Measurements from ENCODE around the gene RHOC. TPM values are rescaled to one million over a fixed set of nuclear protein-coding genes. Genes with fewer than 3 reads are reported as not detected.

The RHOC gene
- total RNA-seq, 1 experiment from 2014 or later, result 154 TPM

DNA sequence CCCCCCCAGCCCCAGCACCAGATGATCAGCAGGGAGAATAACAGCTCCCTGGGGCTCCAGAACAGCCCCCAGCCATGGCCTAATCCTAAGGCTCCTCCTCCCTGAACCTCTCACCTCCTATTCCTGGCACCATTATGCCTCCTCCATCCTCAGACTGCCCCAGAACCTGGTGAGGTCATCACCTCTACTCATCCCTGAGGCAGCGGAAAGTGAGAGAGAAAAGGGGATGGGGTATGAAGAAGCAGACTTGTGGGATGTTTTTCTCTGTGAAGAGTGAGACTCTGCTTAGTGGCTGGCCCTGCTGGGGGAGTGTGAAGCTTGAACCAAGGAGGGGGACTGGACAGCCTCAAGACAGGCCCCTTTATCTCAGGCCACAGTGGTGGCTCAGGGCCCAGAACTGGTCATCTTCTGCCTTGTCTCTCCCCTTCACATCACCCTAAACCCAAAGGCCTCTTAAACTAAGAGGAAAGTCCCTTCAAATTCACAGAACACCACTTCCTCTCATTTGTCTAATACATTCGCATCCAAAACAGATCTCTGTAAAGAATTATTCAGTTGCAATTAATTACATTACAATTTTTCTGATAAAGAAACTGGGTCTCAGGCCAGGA, 10.4 kb upstream of the RHOC start (continued):
- TF ChIP-seq EZH2phosphoT487 (IDR thresholded peaks at IDR 0.05; ENCODE audit: borderline replicate concordance), result no peak
- TF ChIP-seq, protein P1, sequence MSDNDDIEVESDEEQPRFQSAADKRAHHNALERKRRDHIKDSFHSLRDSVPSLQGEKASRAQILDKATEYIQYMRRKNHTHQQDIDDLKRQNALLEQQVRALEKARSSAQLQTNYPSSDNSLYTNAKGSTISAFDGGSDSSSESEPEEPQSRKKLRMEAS (IDR thresholded peaks at IDR 0.05), result no peak
- TF ChIP-seq POLR2A (IDR thresholded peaks at IDR 0.05; ENCODE audit: borderline replicate concordance, extremely low read depth, insufficient read depth, insufficient read length), result no peak

DNA sequence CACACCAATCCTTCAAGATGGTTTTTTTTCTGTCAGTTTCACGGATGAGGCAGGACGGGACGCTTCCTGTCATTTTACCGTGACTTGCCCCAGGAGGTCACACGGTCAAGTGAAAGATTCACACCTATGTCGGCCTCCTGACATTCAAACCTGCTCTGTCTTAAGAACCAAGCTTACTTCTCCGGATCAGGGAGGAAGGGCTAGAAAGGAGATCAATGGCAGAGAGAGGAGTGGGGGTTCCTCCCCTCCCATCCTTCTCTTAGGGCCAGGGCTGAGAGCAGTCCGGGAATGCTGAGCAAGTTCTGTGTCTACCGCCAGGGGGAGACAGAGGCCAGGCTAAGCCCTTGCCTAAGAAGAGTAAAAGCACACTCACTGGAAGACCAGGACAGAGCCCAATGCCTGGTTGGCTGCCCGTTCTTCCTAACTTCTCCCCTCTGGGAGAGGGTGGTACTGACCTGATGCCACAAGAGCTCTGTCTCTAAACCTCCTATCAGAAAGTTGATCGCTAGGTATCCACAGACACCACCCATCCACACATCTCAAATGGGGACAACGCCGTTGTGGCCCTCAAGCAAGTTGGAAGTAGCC, 9.3 kb upstream of the RHOC start:
- H3K79me2 ChIP-seq (ENCODE audit: insufficient read depth, low read length), result no peaks in the 10 kb centered on the region
- POLR2A ChIA-PET, result interaction anchor here (1.6 to 3.5 kb wide), 3 partner anchors 88 to 322 kb away, joined by 5 to 16 read pairs (median 6); partner anchors contain the start of gene SLC16A1
- DNase-seq (ENCODE audit: low read depth, low spot score) (peak; percentile 89), ATAC-seq (peak; percentile 68)
- no peaks in the 10 kb centered on the region for H3K27me3 ChIP-seq (ENCODE audit: insufficient read depth, low read length)
- no peaks in the 10 kb centered on the region for H3K36me3 ChIP-seq (ENCODE audit: control insufficient read depth in 1 of 2, insufficient read depth in 2 of 2, low read length in 2 of 2)
- intact Hi-C loops (cut with micrococcal nuclease), result loop anchor here (1.0 to 5.0 kb wide), 5 partner anchors 88 to 357 kb away; partner anchors contain the start of genes LRIG2 and SLC16A1
- H3K9ac ChIP-seq (ENCODE audit: low read length), result peak overlapping the region; percentile 32; the same call in 1 of the 2 replicates
- H3K9me3 ChIP-seq (ENCODE audit: control insufficient read depth in 1 of 2, insufficient read depth in 1 of 2, low read depth in 1 of 2, low read length in 2 of 2), result no peaks in the 10 kb centered on the region
- H3K4me1 ChIP-seq (ENCODE audit: control insufficient read depth in 1 of 2, insufficient read depth in 2 of 2, low read length in 2 of 2), result peaks cover 18 to 39% of the 10 kb centered on the region in 2 experiments
- CTCF ChIA-PET, result interaction anchor here (0.6 to 4.3 kb wide), 21 partner anchors 9 to 1262 kb away, joined by 3 to 114 read pairs (median 4); partner anchors contain the start of genes LRIG2 and RHOC
- RAD21 ChIA-PET (ENCODE audit: low non-redundant PET in 1 of 2, low total read pairs in 2 of 2, uncharacterized antibody in 2 of 2, unreplicated experiment in 2 of 2), result interaction anchor here (0.6 to 3.3 kb wide), 5 partner anchors 42 to 325 kb away, joined by 3 to 16 read pairs (median 4); partner anchors contain the start of gene MOV10 (in 1 of the 2)
- BruUV-seq (replicated peaks), result no TSS peak
- H3K4me2 ChIP-seq (ENCODE audit: low read length), result peak overlapping the region; percentile 99
- no peaks in the 10 kb centered on the region for H3K9me2 ChIP-seq (ENCODE audit: insufficient read depth)
- TF ChIP-seq CBX3 (IDR thresholded peaks at IDR 0.05; ENCODE audit: low read depth) (0 out of 2 replicates have a peak, but pooled peaks have one; percentile 24), SIN3A (IDR thresholded peaks at IDR 0.05; ENCODE audit: low read depth) (no peak), RAD21 (IDR thresholded peaks at IDR 0.05; ENCODE audit: low read depth) (peak; percentile 99), YY1 (IDR thresholded peaks at IDR 0.05; ENCODE audit: extremely low read depth, insufficient replicate concordance, low read depth, low read length) (peak; percentile 52)
- TF ChIP-seq, protein P2, sequence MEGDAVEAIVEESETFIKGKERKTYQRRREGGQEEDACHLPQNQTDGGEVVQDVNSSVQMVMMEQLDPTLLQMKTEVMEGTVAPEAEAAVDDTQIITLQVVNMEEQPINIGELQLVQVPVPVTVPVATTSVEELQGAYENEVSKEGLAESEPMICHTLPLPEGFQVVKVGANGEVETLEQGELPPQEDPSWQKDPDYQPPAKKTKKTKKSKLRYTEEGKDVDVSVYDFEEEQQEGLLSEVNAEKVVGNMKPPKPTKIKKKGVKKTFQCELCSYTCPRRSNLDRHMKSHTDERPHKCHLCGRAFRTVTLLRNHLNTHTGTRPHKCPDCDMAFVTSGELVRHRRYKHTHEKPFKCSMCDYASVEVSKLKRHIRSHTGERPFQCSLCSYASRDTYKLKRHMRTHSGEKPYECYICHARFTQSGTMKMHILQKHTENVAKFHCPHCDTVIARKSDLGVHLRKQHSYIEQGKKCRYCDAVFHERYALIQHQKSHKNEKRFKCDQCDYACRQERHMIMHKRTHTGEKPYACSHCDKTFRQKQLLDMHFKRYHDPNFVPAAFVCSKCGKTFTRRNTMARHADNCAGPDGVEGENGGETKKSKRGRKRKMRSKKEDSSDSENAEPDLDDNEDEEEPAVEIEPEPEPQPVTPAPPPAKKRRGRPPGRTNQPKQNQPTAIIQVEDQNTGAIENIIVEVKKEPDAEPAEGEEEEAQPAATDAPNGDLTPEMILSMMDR (IDR thresholded peaks at IDR 0.05 in 2 of 3, conservative IDR thresholded peaks at IDR 0.05 in 1 of 3; ENCODE audit: borderline replicate concordance in 1 of 3, insufficient read depth in 1 of 3, low read depth in 2 of 3, low read length in 2 of 3), result peak; percentile 91 to 98 (median 94)
- H3K4me3 ChIP-seq (replicated peaks in 1 of 2; ENCODE audit: low read depth in 1 of 2, low read length in 2 of 2), result peak overlapping the region; percentile 48 to 75
- no peaks in the 10 kb centered on the region for H4K20me1 ChIP-seq (ENCODE audit: insufficient read depth)
- H2AFZ ChIP-seq (ENCODE audit: low read depth, low read length, poor library complexity, severe bottlenecking), result peak overlapping the region; percentile 91
- no peak overlapping the region for H3K27ac ChIP-seq (ENCODE audit: low read depth, low read length)

Data from HCT116 (cell line).